Loucy (cell line): ENCODE data around the gene INPPL1.

Experiments used
- H2AFZ ChIP-seq: fragments of 200-600 bp; sonication (generic); 2 replicates; pipeline ENCODE4 v1.6.0; 2016; ENCODE audit warnings: antibody characterized with exemption, mild to moderate bottlenecking, low read length, moderate library complexity
- H3F3A ChIP-seq: fragments of 200-600 bp; 2 replicates; pipeline ENCODE4 v1.6.0; 2016; ENCODE audit warnings: antibody characterized with exemption, low read depth, mild to moderate bottlenecking
- H3K27me3 ChIP-seq: fragments of 200-600 bp; sonication (generic); 2 replicates; pipeline ENCODE4 v1.6.1; 2014; ENCODE audit warnings: low read length, mild to moderate bottlenecking; ENCODE audit not compliant: insufficient read depth, poor library complexity, severe bottlenecking
- H3K36me3 ChIP-seq: fragments of 200-600 bp; sonication (generic); 2 replicates; pipeline ENCODE4 v1.6.1; 2016; ENCODE audit warnings: low read length; ENCODE audit not compliant: insufficient read depth
- H3K4me1 ChIP-seq: fragments of 200-600 bp; sonication (generic); 2 replicates; pipeline ENCODE4 v1.5.1; 2014; ENCODE audit warnings: low read length, mild to moderate bottlenecking; ENCODE audit not compliant: insufficient read depth, poor library complexity, severe bottlenecking
- H3K4me2 ChIP-seq: fragments of 200-600 bp; sonication (generic); 2 replicates; pipeline ENCODE4 v1.6.0; 2014; ENCODE audit warnings: antibody characterized with exemption, low read length, low read depth, mild to moderate bottlenecking; ENCODE audit not compliant: poor library complexity, severe bottlenecking
- H3K4me3 ChIP-seq: fragments of 200-600 bp; sonication (generic); 2 replicates; pipeline ENCODE4 v1.5.1; 2014; ENCODE audit warnings: low read length, mild to moderate bottlenecking, mixed read lengths; ENCODE audit not compliant: poor library complexity, severe bottlenecking
- H3K79me2 ChIP-seq: fragments of 200-600 bp; sonication (generic); 2 replicates; pipeline ENCODE4 v1.6.1; 2014; ENCODE audit warnings: low read length; ENCODE audit not compliant: insufficient read depth
- H3K9ac ChIP-seq: fragments of 200-600 bp; sonication (generic); 2 replicates; pipeline ENCODE4 v1.6.0; 2014; ENCODE audit warnings: mild to moderate bottlenecking, low read depth, low read length, moderate library complexity; ENCODE audit not compliant: poor library complexity, severe bottlenecking
- H3K9me2 ChIP-seq: fragments of 200-600 bp; sonication (generic); replicated peaks from 2 replicates; pipeline ENCODE4 v1.6.1; 2016; ENCODE audit warnings: low read depth, low read length, mixed read lengths
- H3K9me3 ChIP-seq: fragments of 200-600 bp; sonication (generic); 2 replicates; pipeline ENCODE4 v1.6.1; 2014; ENCODE audit warnings: mild to moderate bottlenecking, antibody characterized with exemption, low read length, low read depth; ENCODE audit not compliant: insufficient read depth
- H4K20me1 ChIP-seq: fragments of 200-600 bp; sonication (generic); 2 replicates; pipeline ENCODE4 v1.6.0; 2014; ENCODE audit warnings: antibody characterized with exemption, low read length, mild to moderate bottlenecking; ENCODE audit not compliant: insufficient read depth, poor library complexity, severe bottlenecking
- EZH2phosphoT487 ChIP-seq: fragments of 200-600 bp; IDR thresholded peaks from 2 replicates; pipeline ENCODE4 v1.6.1; 2018; ENCODE audit warnings: antibody characterized with exemption, mild to moderate bottlenecking, moderate library complexity, borderline replicate concordance
- TF ChIP-seq, protein P1 (sequence below): fragments of 200-600 bp; sonication (generic); conservative IDR thresholded peaks from 2 replicates; pipeline ENCODE4 v1.5.1; 2014; ENCODE audit warnings: mild to moderate bottlenecking, antibody characterized with exemption, low read length

Gene INPPL1

DNA sequence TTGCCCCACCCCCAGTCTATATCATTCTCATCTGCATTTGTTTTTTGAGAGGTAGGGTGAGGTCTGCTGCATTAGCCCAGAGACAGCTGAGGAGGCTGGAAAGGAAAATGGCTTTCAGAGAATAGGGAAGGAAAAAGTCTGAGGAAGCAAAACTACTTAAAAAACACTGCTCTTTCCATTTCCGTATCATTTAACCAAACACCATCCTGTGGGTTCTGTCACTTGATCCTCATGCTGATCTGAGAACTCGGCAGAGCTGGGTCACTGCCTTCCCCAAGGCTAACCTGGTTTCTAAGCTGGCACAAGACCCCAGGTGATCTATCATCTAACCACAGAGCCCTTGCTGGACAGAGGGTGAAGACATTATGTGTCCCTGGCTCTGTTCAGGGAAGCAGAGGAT is 6.7 kb upstream of the INPPL1 start:
- Histone ChIP-seq H3F3A (no peaks in the 10 kb centered on the region), H2AFZ (no peak overlapping the region), H3K4me1 (peaks cover 12% of the 10 kb centered on the region), H3K4me3 (no peak overlapping the region), H3K9me2 (no peaks in the 10 kb centered on the region), H3K9me3 (no peaks in the 10 kb centered on the region), H3K4me2 (no peak overlapping the region), H3K27me3 (no peaks in the 10 kb centered on the region), H4K20me1 (no peaks in the 10 kb centered on the region), H3K36me3 (no peaks in the 10 kb centered on the region), H3K9ac (no peak overlapping the region), H3K79me2 (no peaks in the 10 kb centered on the region)
- TF ChIP-seq, protein P1, sequence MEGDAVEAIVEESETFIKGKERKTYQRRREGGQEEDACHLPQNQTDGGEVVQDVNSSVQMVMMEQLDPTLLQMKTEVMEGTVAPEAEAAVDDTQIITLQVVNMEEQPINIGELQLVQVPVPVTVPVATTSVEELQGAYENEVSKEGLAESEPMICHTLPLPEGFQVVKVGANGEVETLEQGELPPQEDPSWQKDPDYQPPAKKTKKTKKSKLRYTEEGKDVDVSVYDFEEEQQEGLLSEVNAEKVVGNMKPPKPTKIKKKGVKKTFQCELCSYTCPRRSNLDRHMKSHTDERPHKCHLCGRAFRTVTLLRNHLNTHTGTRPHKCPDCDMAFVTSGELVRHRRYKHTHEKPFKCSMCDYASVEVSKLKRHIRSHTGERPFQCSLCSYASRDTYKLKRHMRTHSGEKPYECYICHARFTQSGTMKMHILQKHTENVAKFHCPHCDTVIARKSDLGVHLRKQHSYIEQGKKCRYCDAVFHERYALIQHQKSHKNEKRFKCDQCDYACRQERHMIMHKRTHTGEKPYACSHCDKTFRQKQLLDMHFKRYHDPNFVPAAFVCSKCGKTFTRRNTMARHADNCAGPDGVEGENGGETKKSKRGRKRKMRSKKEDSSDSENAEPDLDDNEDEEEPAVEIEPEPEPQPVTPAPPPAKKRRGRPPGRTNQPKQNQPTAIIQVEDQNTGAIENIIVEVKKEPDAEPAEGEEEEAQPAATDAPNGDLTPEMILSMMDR: no peak
- TF ChIP-seq EZH2phosphoT487: no peak

DNA sequence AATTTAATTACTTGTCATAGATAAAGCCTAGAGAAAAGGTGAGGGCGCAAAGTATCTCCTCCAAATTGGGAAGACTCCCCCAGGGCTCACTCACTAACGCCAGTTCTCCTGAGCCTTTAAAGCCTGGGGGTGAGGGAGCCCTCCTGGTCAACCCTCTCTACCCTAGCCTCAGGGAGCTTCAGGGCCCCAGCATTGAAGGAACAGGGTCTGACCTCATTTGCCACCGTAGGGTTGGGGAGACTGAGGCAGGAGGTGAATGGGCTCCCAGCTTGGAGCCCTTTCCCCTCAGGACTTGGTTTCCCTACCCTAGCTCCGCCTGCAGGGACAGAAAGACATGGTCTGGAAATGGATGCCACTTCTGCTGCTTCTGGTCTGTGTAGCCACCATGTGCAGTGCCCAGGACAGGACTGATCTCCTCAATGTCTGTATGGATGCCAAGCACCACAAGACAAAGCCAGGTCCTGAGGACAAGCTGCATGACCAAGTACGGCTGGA is 6.3 kb upstream of the INPPL1 start:
- H3K9ac ChIP-seq: no peak overlapping the region
- H4K20me1 ChIP-seq: no peaks in the 10 kb centered on the region
- H3F3A ChIP-seq: no peaks in the 10 kb centered on the region
- peaks cover 13% of the 10 kb centered on the region for H3K4me1 ChIP-seq
- no peak for TF ChIP-seq EZH2phosphoT487
- TF ChIP-seq, protein P1: no peak
- no peak overlapping the region for H3K4me2 ChIP-seq
- no peaks in the 10 kb centered on the region for H3K36me3 ChIP-seq
- no peaks in the 10 kb centered on the region for H3K9me3 ChIP-seq
- H3K27me3 ChIP-seq: no peaks in the 10 kb centered on the region
- H3K79me2 ChIP-seq: no peaks in the 10 kb centered on the region
- H2AFZ ChIP-seq: no peak overlapping the region
- H3K9me2 ChIP-seq: no peaks in the 10 kb centered on the region
- no peak overlapping the region for H3K4me3 ChIP-seq

DNA sequence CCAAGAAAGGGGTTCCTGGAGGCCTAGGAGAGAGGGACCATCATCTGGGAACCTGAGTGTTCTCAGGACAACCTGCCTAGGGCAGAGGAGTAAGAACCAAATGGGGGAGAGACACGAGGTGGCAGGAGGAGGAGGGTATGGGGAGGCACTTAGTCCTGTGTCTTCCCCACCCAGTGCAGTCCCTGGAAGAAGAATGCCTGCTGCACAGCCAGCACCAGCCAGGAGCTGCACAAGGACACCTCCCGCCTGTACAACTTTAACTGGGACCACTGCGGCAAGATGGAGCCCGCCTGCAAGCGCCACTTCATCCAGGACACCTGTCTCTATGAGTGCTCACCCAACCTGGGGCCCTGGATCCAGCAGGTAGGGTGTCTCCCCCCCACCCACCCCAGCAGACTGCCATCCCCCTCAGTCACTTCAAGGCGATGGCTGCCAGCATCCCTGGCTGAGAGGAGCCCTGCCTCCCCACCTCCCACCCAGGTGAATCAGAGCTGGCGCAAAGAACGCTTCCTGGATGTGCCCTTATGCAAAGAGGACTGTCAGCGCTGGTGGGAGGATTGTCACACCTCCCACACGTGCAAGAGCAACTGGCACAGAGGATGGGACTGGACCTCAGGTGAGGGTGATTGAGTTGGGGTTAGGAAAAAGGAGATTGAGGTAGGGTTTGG is 3.7 kb upstream of the INPPL1 start:
- Histone ChIP-seq H3K27me3 (no peaks in the 10 kb centered on the region), H3F3A (no peaks in the 10 kb centered on the region), H2AFZ (no peak overlapping the region), H3K4me1 (peaks cover 26% of the 10 kb centered on the region), H3K79me2 (peaks cover 19% of the 10 kb centered on the region), H3K4me2 (no peak overlapping the region), H3K36me3 (no peaks in the 10 kb centered on the region), H3K9me3 (no peaks in the 10 kb centered on the region), H3K9me2 (no peaks in the 10 kb centered on the region), H3K9ac (no peak overlapping the region), H3K4me3 (no peak overlapping the region), H4K20me1 (peaks cover 9% of the 10 kb centered on the region)
- no peak for TF ChIP-seq EZH2phosphoT487
- TF ChIP-seq, protein P1: no peak
